ENCODE measurements around the gene ASIC3. TPM values are rescaled to one million over a fixed set of nuclear protein-coding genes. Genes with fewer than 3 reads are reported as not detected.

The ASIC3 gene
- total RNA-seq, 1 donor from 2014 or later = 3.5 TPM

DNA sequence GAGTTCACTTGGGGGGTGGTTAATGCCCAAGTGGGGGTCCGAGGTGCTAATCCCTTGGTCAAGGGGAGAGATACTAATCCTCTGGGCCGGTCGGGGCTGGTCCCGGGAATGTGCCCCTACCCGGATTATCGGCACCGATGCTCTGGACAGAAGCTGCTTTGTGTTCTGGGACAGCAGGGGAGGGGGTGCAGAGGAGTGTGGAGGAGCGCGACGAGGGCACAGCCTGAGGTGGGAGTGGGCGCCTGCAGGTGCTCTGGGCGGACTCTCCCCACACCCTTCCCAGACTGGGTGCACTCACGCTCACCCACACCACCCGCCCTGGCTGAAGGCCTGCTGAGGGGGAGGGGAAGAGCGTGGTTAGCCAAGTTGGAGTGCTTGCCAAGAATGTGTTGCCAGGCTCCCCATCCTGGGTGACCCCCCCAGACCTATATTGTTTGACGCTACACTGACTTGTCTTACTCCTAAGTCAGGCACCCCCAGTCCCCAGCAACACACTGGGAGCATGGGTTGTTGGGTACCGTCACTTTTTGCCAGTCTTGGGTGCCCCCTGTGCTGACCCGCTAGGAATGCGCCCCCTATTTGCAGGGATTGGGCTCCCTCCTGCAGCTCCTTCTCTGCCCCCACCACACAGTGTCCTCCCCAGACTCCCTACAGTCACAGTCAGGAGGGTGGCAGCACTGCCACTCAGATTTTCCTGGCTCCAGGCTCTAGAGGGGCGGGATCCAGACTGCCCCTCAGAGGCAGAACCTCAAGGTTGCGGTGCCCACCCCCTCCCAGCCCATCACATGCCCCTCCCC is 12.3 kb downstream of the ASIC3 start:
- peak; percentile 65 for DNase-seq
- no peaks in the 10 kb centered on the region for H3K27me3 Mint-ChIP-seq
- peak overlapping the region; percentile 99 for H3K4me3 Mint-ChIP-seq
- H3K9me3 Mint-ChIP-seq = no peaks in the 10 kb centered on the region
- intact Hi-C loops (cut with micrococcal nuclease) = no loop called here
- peaks cover 10% of the 10 kb centered on the region for H3K36me3 Mint-ChIP-seq (ENCODE audit: low read depth)
- peaks cover 36% of the 10 kb centered on the region for H3K4me1 Mint-ChIP-seq
- peak overlapping the region; percentile 83 for H3K27ac Mint-ChIP-seq

GRCh38 chr7:151061213-151062110 is 13.1 kb downstream of the ASIC3 start:
- DNase-seq = no peak
- Mint-ChIP-seq H3K36me3 (ENCODE audit: low read depth) (peaks cover 10% of the 10 kb centered on the region), H3K4me3 (peak overlapping the region; percentile 99), H3K4me1 (peaks cover 33% of the 10 kb centered on the region), H3K27me3 (no peaks in the 10 kb centered on the region), H3K27ac (peak overlapping the region; percentile 76), H3K9me3 (no peaks in the 10 kb centered on the region)
- intact Hi-C loops (cut with micrococcal nuclease) = no loop called here

- Mint-ChIP-seq H3K4me3 (peak overlapping the region; percentile 99), H3K4me1 (peaks cover 27% of the 10 kb centered on the region), H3K9me3 (no peaks in the 10 kb centered on the region), H3K36me3 (ENCODE audit: low read depth) (peaks cover 12% of the 10 kb centered on the region), H3K27me3 (no peaks in the 10 kb centered on the region), H3K27ac (no peak overlapping the region)
- intact Hi-C loops (cut with micrococcal nuclease) = no loop called here
- no peak for DNase-seq
These were observed 13.7 kb downstream of the ASIC3 start for GRCh38 chr7:151062111-151062398.

DNA sequence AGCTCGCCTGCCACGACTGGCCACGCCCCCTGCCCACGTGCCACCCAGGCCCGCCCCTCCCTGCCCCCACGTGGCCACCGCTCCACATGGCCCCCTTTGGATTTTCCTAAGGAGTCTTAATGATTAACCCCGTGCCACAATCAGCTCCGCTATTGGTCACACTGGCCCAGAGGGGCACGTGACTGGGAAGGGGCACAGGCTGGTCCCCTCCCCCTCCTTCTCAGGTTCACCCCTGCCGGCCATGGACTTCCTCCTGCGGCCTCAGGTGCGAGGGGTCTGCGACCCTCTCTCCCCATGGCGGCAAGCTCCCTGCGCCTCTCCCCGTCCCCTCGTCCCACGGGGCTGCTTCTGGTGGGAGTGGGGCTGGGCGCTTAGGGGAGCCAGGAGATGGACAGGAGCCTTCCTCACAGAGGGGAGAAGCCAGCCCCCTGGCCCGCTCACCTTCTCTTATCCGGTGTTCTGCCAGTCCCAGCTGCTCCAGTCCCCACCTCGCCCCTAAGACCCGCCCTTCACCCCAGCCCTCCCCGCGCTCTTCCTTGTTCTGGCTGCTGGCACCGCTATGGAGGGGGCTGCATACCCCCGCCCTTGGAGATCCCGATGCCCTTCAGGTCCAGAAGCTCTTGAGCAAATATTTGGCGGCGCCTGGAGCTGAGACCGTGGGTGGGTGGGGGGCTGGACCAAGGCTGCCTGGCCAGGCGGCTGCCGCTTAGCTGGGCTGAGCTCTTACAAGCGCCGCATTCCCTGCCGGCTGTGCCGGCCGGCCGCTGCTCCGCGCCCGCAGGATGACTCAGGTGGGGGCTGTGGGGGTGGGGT is 14.3 kb downstream of the ASIC3 start:
- DNase-seq = no peak
- peaks cover 12% of the 10 kb centered on the region for H3K36me3 Mint-ChIP-seq (ENCODE audit: low read depth)
- no peak overlapping the region for H3K27ac Mint-ChIP-seq
- peaks cover 22% of the 10 kb centered on the region for H3K4me1 Mint-ChIP-seq
- intact Hi-C loops (cut with micrococcal nuclease) = no loop called here
- H3K27me3 Mint-ChIP-seq = no peaks in the 10 kb centered on the region
- H3K4me3 Mint-ChIP-seq = no peak overlapping the region
- no peaks in the 10 kb centered on the region for H3K9me3 Mint-ChIP-seq

DNA sequence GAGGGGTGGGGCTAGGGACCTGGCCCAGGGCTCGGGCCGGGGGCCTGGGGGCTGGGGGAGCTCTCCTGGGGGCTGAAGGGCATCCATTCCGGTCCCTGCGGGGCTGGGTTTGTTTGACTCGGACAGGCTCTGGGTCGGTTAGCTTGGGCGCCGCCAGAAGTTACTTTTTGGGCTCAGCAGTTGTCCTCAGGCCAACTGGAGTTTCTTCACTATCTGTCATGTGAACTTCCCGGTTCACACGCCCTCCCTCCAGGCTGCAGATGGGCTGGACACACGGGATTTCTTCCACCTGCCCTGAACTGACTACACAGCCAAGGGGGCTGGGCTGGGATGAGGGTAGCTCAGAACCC is 14.9 kb downstream of the ASIC3 start:
- Mint-ChIP-seq H3K9me3 (no peaks in the 10 kb centered on the region), H3K27me3 (no peaks in the 10 kb centered on the region), H3K27ac (no peak overlapping the region), H3K4me3 (no peak overlapping the region), H3K4me1 (peaks cover 22% of the 10 kb centered on the region), H3K36me3 (ENCODE audit: low read depth) (peaks cover 17% of the 10 kb centered on the region)
- DNase-seq = no peak
- intact Hi-C loops (cut with micrococcal nuclease) = no loop called here

DNA sequence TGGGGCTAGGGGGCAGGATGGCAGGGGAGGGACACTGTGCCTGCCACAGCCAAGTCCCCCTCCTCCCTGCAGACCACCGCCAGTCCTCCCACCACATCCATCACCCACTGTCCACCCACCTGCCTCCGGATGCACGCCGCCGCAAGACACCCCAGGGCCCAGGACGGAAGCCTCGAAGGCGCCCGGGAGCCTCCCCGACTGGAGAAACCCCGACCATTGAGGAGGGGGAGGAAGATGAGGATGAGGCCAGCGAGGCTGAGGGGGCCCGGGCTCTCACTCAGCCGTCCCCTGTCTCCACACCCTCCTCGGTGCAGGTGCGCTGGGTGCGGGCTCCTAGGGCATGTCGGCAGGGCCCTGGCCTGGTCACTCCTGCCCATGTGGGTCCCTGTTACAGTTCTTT is 16.1 kb downstream of the ASIC3 start:
- Mint-ChIP-seq H3K27me3 (no peaks in the 10 kb centered on the region), H3K36me3 (ENCODE audit: low read depth) (peaks cover 22% of the 10 kb centered on the region), H3K9me3 (no peaks in the 10 kb centered on the region), H3K4me1 (peaks cover 14% of the 10 kb centered on the region), H3K4me3 (no peak overlapping the region), H3K27ac (no peak overlapping the region)
- intact Hi-C loops (cut with micrococcal nuclease) = no loop called here
- DNase-seq = no peak

DNA sequence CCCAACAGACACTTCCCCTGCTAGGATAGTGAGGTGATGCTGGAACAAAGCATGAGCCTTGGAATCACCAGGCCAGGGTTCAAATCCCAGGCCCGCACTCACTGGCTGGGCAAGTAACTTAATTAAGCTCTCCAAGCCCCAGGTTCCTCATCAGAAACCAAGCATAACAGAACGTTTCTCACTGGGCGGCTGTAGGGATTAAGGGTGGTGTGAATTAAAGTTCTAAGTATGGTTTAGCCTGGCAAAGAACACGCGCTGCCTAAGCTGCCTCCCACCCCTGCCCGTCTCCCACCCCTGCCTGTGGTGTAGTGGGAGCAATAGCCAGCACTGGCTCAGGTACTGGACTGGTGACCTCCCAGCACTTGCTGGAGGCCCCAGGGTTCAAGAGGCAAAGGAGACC is 16.7 kb downstream of the ASIC3 start:
- H3K36me3 Mint-ChIP-seq (ENCODE audit: low read depth) = peaks cover 22% of the 10 kb centered on the region
- DNase-seq = no peak
- peaks cover 14% of the 10 kb centered on the region for H3K4me1 Mint-ChIP-seq
- H3K27me3 Mint-ChIP-seq = no peaks in the 10 kb centered on the region
- intact Hi-C loops (cut with micrococcal nuclease) = no loop called here
- no peaks in the 10 kb centered on the region for H3K9me3 Mint-ChIP-seq
- H3K27ac Mint-ChIP-seq = no peak overlapping the region
- no peak overlapping the region for H3K4me3 Mint-ChIP-seq

DNA sequence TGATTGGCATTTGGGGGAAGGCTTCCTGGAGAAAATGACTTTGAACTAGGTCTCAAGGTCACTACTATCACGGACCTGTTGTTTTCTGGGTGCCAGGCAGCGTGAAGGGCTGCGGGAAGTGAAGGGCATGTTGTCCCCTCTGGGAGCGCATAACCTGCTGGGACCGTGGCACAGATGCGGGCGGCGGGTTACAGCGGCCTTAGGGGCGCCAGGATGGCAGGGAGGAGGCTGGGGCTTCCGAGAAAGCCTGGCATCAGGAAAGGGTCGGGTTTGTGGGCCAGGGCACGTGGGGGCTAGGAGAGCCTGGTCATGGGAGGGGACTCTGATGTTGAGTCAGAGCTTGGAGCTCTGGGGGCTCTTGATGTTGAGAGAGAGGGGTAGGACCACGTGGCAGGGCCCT is 17.2 kb downstream of the ASIC3 start:
- intact Hi-C loops (cut with micrococcal nuclease) = no loop called here
- no peaks in the 10 kb centered on the region for H3K27me3 Mint-ChIP-seq
- peaks cover 23% of the 10 kb centered on the region for H3K36me3 Mint-ChIP-seq (ENCODE audit: low read depth)
- H3K4me3 Mint-ChIP-seq = no peak overlapping the region
- DNase-seq = no peak
- H3K27ac Mint-ChIP-seq = no peak overlapping the region
- H3K4me1 Mint-ChIP-seq = peaks cover 13% of the 10 kb centered on the region
- H3K9me3 Mint-ChIP-seq = no peaks in the 10 kb centered on the region

DNA sequence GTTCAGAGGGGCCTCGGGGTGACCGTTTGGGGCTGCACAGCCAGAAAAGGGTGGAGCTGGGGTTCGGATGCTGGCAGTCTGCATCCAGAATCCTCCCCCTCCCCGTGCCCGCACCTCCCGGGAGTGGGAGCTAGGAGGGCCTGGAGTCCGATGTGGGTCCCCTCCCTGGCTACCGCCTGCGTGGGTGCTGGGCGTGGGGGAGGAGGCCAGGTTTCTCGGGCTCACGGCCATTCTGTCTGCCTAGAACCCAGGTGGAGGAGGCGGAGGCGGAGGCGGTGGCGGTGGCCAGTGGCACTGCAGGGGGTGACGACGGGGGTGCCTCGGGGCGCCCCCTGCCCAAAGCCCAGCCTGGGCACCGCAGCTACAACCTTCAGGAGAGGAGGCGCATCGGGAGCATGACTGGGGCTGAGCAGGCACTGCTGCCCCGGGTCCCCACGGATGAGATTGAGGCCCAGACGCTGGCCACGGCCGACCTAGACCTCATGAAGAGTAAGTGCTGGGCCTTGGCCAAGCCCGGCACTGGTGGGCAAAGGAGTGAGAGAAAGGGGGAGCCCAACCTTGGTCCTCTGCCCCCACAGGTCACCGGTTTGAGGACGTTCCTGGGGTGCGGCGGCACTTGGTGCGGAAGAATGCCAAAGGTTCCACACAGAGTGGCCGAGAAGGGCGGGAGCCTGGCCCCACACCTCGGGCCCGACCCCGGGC is 18.1 kb downstream of the ASIC3 start:
- peaks cover 24% of the 10 kb centered on the region for H3K36me3 Mint-ChIP-seq (ENCODE audit: low read depth)
- H3K27me3 Mint-ChIP-seq = no peaks in the 10 kb centered on the region
- H3K27ac Mint-ChIP-seq = no peak overlapping the region
- H3K4me3 Mint-ChIP-seq = no peak overlapping the region
- no peaks in the 10 kb centered on the region for H3K9me3 Mint-ChIP-seq
- H3K4me1 Mint-ChIP-seq = peaks cover 5% of the 10 kb centered on the region
- intact Hi-C loops (cut with micrococcal nuclease) = no loop called here
- DNase-seq = no peak

DNA sequence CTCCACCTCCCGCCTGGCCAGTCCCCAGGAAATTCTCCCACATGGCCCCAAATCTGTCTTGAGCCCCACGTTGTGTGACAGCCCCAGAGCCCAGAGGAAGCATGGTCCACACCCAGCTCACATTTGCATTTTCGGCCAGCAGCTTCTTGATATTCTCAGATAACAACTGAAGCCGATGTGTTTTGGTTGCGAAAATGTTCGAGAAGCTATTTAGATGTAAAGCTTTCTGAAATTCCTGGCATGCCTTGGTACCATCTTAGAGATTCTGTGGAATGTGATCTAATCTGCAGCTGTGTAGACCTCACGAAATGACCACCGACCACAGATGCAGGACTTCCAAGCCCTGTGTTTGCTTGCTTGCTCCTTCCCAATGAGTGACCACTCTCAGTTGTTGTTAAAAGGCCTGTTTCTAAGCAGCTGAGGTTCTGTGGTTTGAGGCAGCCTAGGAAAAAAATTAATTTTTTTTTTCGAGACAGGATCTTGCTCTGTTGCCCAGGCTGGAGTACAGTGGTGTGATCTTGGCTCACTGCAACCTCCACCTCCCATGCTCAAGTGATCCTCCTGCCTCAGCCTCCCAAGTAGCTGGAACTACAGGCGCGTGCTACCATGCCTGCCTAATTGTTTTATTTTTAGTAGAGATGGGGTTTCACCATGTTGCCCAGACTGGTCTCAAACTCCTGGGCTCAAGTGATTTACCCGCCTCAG is 19.9 kb downstream of the ASIC3 start:
- Mint-ChIP-seq H3K4me3 (no peak overlapping the region), H3K27ac (no peak overlapping the region), H3K9me3 (no peaks in the 10 kb centered on the region), H3K27me3 (no peaks in the 10 kb centered on the region), H3K4me1 (peaks cover 2% of the 10 kb centered on the region), H3K36me3 (ENCODE audit: low read depth) (peaks cover 29% of the 10 kb centered on the region)
- intact Hi-C loops (cut with micrococcal nuclease) = no loop called here
- DNase-seq = no peak

DNA sequence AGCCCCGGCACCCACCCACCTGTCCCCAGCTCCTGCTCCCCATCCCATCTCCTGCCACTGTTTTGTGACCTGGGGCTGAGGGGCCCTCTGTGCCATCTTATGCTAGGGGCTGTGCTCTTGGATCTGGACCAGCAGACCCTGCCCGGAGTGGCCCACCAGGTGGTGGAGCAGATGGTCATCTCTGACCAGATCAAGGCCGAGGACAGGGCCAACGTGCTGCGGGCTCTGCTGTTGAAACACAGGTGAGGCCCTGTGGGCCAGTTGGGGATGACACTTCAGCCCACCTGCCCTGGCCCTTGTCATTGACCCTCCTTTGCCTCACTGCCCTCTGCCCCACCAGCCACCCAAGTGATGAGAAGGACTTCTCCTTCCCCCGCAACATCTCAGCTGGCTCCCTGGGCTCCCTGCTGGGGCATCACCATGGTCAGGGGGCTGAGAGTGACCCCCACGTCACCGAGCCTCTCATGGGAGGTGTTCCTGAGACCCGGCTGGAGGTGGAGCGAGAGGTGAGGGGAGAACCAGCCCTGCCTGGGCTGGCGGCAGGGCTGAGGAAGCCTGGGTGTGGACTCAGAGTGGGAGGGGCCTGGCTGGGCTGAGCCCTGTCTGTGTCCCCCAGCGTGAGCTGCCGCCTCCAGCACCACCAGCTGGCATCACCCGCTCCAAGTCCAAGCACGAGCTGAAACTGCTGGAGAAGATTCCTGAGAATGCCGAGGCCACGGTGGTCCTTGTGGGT is 21.7 kb downstream of the ASIC3 start:
- Mint-ChIP-seq H3K27ac (no peak overlapping the region), H3K4me3 (no peak overlapping the region), H3K9me3 (no peaks in the 10 kb centered on the region), H3K4me1 (peaks cover 2% of the 10 kb centered on the region), H3K27me3 (no peaks in the 10 kb centered on the region), H3K36me3 (ENCODE audit: low read depth) (peaks cover 35% of the 10 kb centered on the region)
- intact Hi-C loops (cut with micrococcal nuclease) = no loop called here
- DNase-seq = no peak

DNA sequence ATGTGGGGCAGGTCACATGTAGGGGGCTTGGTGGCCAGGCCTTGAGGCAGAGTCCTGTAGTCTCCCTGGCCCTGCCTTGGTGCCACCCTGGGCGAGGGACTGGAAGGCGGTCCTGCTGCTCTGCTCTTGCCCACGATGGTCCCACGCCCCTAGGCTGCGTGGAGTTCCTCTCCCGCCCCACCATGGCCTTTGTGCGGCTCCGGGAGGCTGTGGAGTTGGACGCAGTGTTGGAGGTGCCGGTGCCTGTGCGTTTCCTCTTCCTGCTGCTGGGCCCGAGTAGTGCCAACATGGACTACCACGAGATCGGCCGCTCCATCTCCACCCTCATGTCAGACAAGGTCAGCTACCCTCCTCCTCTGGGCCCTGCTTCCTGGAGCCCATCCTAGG is 22.2 kb downstream of the ASIC3 start:
- Mint-ChIP-seq H3K4me3 (no peak overlapping the region), H3K27me3 (no peaks in the 10 kb centered on the region), H3K27ac (no peak overlapping the region), H3K4me1 (peaks cover 2% of the 10 kb centered on the region), H3K9me3 (no peaks in the 10 kb centered on the region), H3K36me3 (ENCODE audit: low read depth) (peaks cover 32% of the 10 kb centered on the region)
- intact Hi-C loops (cut with micrococcal nuclease) = no loop called here
- DNase-seq = no peak

Data from activated CD4-positive, alpha-beta T cell treated with anti-CD3 and anti-CD28 coated beads, Interleukin-2, amount 10 ng/mL, durations not matched to agents 24 days and 14 days (primary cell).